Activated naive CD4-positive, alpha-beta T cell treated with anti-CD3 and anti-CD28 coated beads, Interleukin-2, amount 50 U/mL, for 24 hours (primary cell): ENCODE data around the gene SLC4A2.

Source experiments
- H3K27ac Mint-ChIP-seq: one replicate; pipeline ENCODE4 v1.8.0; 2021; ENCODE audit warnings: mild to moderate bottlenecking, mixed read lengths
- H3K27me3 Mint-ChIP-seq: one replicate; pipeline ENCODE4 v1.8.0; 2021; ENCODE audit warnings: mixed read lengths
- H3K36me3 Mint-ChIP-seq: one replicate; pipeline ENCODE4 v1.8.0; 2021; ENCODE audit warnings: mixed read lengths
- H3K4me1 Mint-ChIP-seq: one replicate; pipeline ENCODE4 v1.8.0; 2021; ENCODE audit warnings: mixed read lengths
- H3K4me3 Mint-ChIP-seq: one replicate; pipeline ENCODE4 v1.8.0; 2021; ENCODE audit warnings: mild to moderate bottlenecking, mixed read lengths
- H3K9me3 Mint-ChIP-seq: one replicate; pipeline ENCODE4 v1.8.0; 2021; ENCODE audit warnings: mixed read lengths

The SLC4A2 gene

GRCh38 chr7:151078233-151079040 lies 19.0 kb downstream of the SLC4A2 start:
- Mint-ChIP-seq H3K27me3 (no peaks in the 10 kb centered on the region), H3K27ac (peak overlapping the region; percentile 87), H3K36me3 (peaks cover 5% of the 10 kb centered on the region), H3K4me1 (peaks cover 26% of the 10 kb centered on the region), H3K4me3 (peak overlapping the region; percentile 98), H3K9me3 (no peaks in the 10 kb centered on the region)

GRCh38 chr7:151079199-151079910 lies 20.0 kb downstream of the SLC4A2 start:
- H3K9me3 Mint-ChIP-seq, result no peaks in the 10 kb centered on the region
- H3K36me3 Mint-ChIP-seq, result peaks cover 5% of the 10 kb centered on the region
- H3K27me3 Mint-ChIP-seq, result no peaks in the 10 kb centered on the region
- H3K27ac Mint-ChIP-seq, result peak overlapping the region; percentile 87
- H3K4me1 Mint-ChIP-seq, result peaks cover 26% of the 10 kb centered on the region
- H3K4me3 Mint-ChIP-seq, result peak overlapping the region; percentile 98

- Mint-ChIP-seq H3K9me3 (no peaks in the 10 kb centered on the region), H3K4me1 (peaks cover 32% of the 10 kb centered on the region), H3K27me3 (no peaks in the 10 kb centered on the region), H3K27ac (peak overlapping the region; percentile 94), H3K36me3 (peaks cover 3% of the 10 kb centered on the region), H3K4me3 (peak overlapping the region; percentile 98)
Measured at GRCh38 chr7:151080067-151080521, 20.7 kb downstream of the SLC4A2 start.

GRCh38 chr7:151080522-151081169 lies 21.3 kb downstream of the SLC4A2 start, which contains the start of gene FASTK:
TSS of gene FASTK (minus strand) at chr7:151080809. CDS start at chr7:151080766, 43 bp downstream.
- peaks cover 37% of the 10 kb centered on the region for H3K4me1 Mint-ChIP-seq
- H3K4me3 Mint-ChIP-seq, result peak within 1 kb of the TSS; percentile 98
- no peaks in the 10 kb centered on the region for H3K9me3 Mint-ChIP-seq
- H3K27me3 Mint-ChIP-seq, result no peaks in the 10 kb centered on the region
- H3K36me3 Mint-ChIP-seq, result peaks cover 2% of the 10 kb centered on the region
- peak within 1 kb of the TSS; percentile 94 for H3K27ac Mint-ChIP-seq

GRCh38 chr7:151081170-151082101 lies 22.0 kb downstream of the SLC4A2 start:
- Mint-ChIP-seq H3K36me3 (peaks cover 2% of the 10 kb centered on the region), H3K9me3 (no peaks in the 10 kb centered on the region), H3K27ac (peak overlapping the region; percentile 41), H3K4me3 (peak overlapping the region; percentile 98), H3K4me1 (peaks cover 40% of the 10 kb centered on the region), H3K27me3 (no peaks in the 10 kb centered on the region)

- Mint-ChIP-seq H3K36me3 (peaks cover 2% of the 10 kb centered on the region), H3K27me3 (no peaks in the 10 kb centered on the region), H3K4me1 (peaks cover 40% of the 10 kb centered on the region), H3K27ac (peak overlapping the region; percentile 96), H3K9me3 (no peaks in the 10 kb centered on the region), H3K4me3 (peak overlapping the region; percentile 96)
Measured at GRCh38 chr7:151082141-151083070, 23.0 kb downstream of the SLC4A2 start.

GRCh38 chr7:151083071-151083823 lies 23.9 kb downstream of the SLC4A2 start, which contains the start of gene TMUB1:
TSS of gene TMUB1 (minus strand) at chr7:151083493. CDS start at chr7:151082563, 930 bp downstream.
- no peaks in the 10 kb centered on the region for H3K27me3 Mint-ChIP-seq
- H3K4me1 Mint-ChIP-seq, result peaks cover 39% of the 10 kb centered on the region
- peak within 1 kb of the TSS; percentile 96 for H3K4me3 Mint-ChIP-seq
- no peaks in the 10 kb centered on the region for H3K9me3 Mint-ChIP-seq
- peak within 1 kb of the TSS; percentile 96 for H3K27ac Mint-ChIP-seq
- peaks cover 2% of the 10 kb centered on the region for H3K36me3 Mint-ChIP-seq

GRCh38 chr7:151083824-151084160 lies 24.4 kb downstream of the SLC4A2 start:
- H3K4me3 Mint-ChIP-seq, result peak overlapping the region; percentile 76
- peaks cover 2% of the 10 kb centered on the region for H3K36me3 Mint-ChIP-seq
- H3K27me3 Mint-ChIP-seq, result no peaks in the 10 kb centered on the region
- H3K27ac Mint-ChIP-seq, result no peak overlapping the region
- no peaks in the 10 kb centered on the region for H3K9me3 Mint-ChIP-seq
- H3K4me1 Mint-ChIP-seq, result peaks cover 40% of the 10 kb centered on the region

- H3K4me1 Mint-ChIP-seq, result peaks cover 39% of the 10 kb centered on the region
- H3K9me3 Mint-ChIP-seq, result no peaks in the 10 kb centered on the region
- H3K4me3 Mint-ChIP-seq, result peak overlapping the region; percentile 60
- peak overlapping the region; percentile 83 for H3K27ac Mint-ChIP-seq
- peaks cover 2% of the 10 kb centered on the region for H3K36me3 Mint-ChIP-seq
- no peaks in the 10 kb centered on the region for H3K27me3 Mint-ChIP-seq
Measured at GRCh38 chr7:151085329-151085690, 25.9 kb downstream of the SLC4A2 start.

GRCh38 chr7:151085691-151086620 lies 26.6 kb downstream of the SLC4A2 start, which contains the start of gene AGAP3:
TSS of gene AGAP3 (plus strand) at chr7:151086475. CDS start at chr7:151086742, 267 bp downstream.
- H3K27ac Mint-ChIP-seq, result peak within 1 kb of the TSS; percentile 83
- peaks cover 39% of the 10 kb centered on the region for H3K4me1 Mint-ChIP-seq
- no peaks in the 10 kb centered on the region for H3K27me3 Mint-ChIP-seq
- H3K4me3 Mint-ChIP-seq, result peak within 1 kb of the TSS; percentile 87
- H3K36me3 Mint-ChIP-seq, result peaks cover 2% of the 10 kb centered on the region
- no peaks in the 10 kb centered on the region for H3K9me3 Mint-ChIP-seq

- H3K27me3 Mint-ChIP-seq, result no peaks in the 10 kb centered on the region
- H3K4me1 Mint-ChIP-seq, result peaks cover 39% of the 10 kb centered on the region
- H3K9me3 Mint-ChIP-seq, result no peaks in the 10 kb centered on the region
- peak overlapping the region; percentile 53 for H3K27ac Mint-ChIP-seq
- peak overlapping the region; percentile 87 for H3K4me3 Mint-ChIP-seq
- peaks cover 2% of the 10 kb centered on the region for H3K36me3 Mint-ChIP-seq
Measured at GRCh38 chr7:151086802-151087244, 27.4 kb downstream of the SLC4A2 start.

- H3K27ac Mint-ChIP-seq, result no peak overlapping the region
- H3K4me1 Mint-ChIP-seq, result peaks cover 35% of the 10 kb centered on the region
- H3K4me3 Mint-ChIP-seq, result peak overlapping the region; percentile 87
- H3K36me3 Mint-ChIP-seq, result peaks cover 2% of the 10 kb centered on the region
- no peaks in the 10 kb centered on the region for H3K9me3 Mint-ChIP-seq
- no peaks in the 10 kb centered on the region for H3K27me3 Mint-ChIP-seq
Measured at GRCh38 chr7:151087245-151088018, 28.0 kb downstream of the SLC4A2 start.
